H4 (cell line): ENCODE data around the gene PPARG. TPM values are rescaled to one million over a fixed set of nuclear protein-coding genes. Genes with fewer than 3 reads are reported as not detected.
A peak's percentile ranks its signal among the peaks of the same experiment; 100 is the strongest.
"Not testable (repeated sequence)": the region's sequence is repeated elsewhere in the genome, so short reads cannot be mapped to it uniquely, and the experiment has no call there.

Source experiments
- DNase-seq: peaks from one replicate; pipeline ENCODE4 v3.0.0-alpha.2; 2015; ENCODE audit warnings: low spot score
- total RNA-seq: library from RNA; depleted of rRNA; stranded (reverse); fragments of >200 nt; shearing (Covaris generic); gene quantifications from 2 replicates; pipeline ENCODE4 v1.2.3, GENCODE V29; 2014; rRNA removed

The PPARG gene
- 34.7 and 36.8 TPM in 2 replicates for total RNA-seq

GRCh38 chr3:12288182-12289129, at the start of gene PPARG:
TSS of gene PPARG (plus strand) at chr3:12289070. CDS start at chr3:12379712, 90,642 bp downstream.
- peak; percentile 59 for DNase-seq

- DNase-seq: no peak
These were observed 49.6 kb upstream of the PPARG start for GRCh38 chr3:12239301-12239700.

GRCh38 chr3:12242772-12243171, 46.1 kb upstream of the PPARG start:
- no peak for DNase-seq

GRCh38 chr3:12246497-12247163, 42.2 kb upstream of the PPARG start:
- no peak for DNase-seq

GRCh38 chr3:12247411-12247810, 41.5 kb upstream of the PPARG start:
- no peak for DNase-seq

- DNase-seq: no peak
These were observed 39.4 kb upstream of the PPARG start for GRCh38 chr3:12249519-12249918.

GRCh38 chr3:12252889-12253288, 36.0 kb upstream of the PPARG start:
- no peak for DNase-seq

- no peak for DNase-seq
These were observed 35.1 kb upstream of the PPARG start for GRCh38 chr3:12253516-12254343.

- no peak for DNase-seq
These were observed 33.5 kb upstream of the PPARG start for GRCh38 chr3:12255393-12255792.

- DNase-seq: no peak
These were observed 30.0 kb upstream of the PPARG start for GRCh38 chr3:12258911-12259310.

- not testable (repeated sequence) for DNase-seq
These were observed 26.7 kb upstream of the PPARG start for GRCh38 chr3:12262173-12262572.

GRCh38 chr3:12265508-12265907, 23.4 kb upstream of the PPARG start:
- no peak for DNase-seq

- DNase-seq: no peak
These were observed 22.8 kb upstream of the PPARG start for GRCh38 chr3:12266038-12266437.

- no peak for DNase-seq
These were observed 21.4 kb upstream of the PPARG start for GRCh38 chr3:12267376-12268030.

GRCh38 chr3:12268049-12268735, 20.7 kb upstream of the PPARG start:
- no peak for DNase-seq

GRCh38 chr3:12270976-12271375, 17.9 kb upstream of the PPARG start:
- DNase-seq: no peak

- no peak for DNase-seq
These were observed 15.7 kb upstream of the PPARG start for GRCh38 chr3:12273045-12273695.

- DNase-seq: no peak
These were observed 12.8 kb upstream of the PPARG start for GRCh38 chr3:12275974-12276650.

- not testable (repeated sequence) for DNase-seq
These were observed 12.0 kb upstream of the PPARG start for GRCh38 chr3:12276827-12277226.

GRCh38 chr3:12278566-12278965, 10.3 kb upstream of the PPARG start:
- no peak for DNase-seq
